ENCODE measurements around the gene CNGB1. TPM values are rescaled to one million over a fixed set of nuclear protein-coding genes. Genes with fewer than 3 reads are reported as not detected.

The CNGB1 gene
- total and polyA plus RNA-seq, 4 donors: under 0.01 TPM; not detected in 2

DNA sequence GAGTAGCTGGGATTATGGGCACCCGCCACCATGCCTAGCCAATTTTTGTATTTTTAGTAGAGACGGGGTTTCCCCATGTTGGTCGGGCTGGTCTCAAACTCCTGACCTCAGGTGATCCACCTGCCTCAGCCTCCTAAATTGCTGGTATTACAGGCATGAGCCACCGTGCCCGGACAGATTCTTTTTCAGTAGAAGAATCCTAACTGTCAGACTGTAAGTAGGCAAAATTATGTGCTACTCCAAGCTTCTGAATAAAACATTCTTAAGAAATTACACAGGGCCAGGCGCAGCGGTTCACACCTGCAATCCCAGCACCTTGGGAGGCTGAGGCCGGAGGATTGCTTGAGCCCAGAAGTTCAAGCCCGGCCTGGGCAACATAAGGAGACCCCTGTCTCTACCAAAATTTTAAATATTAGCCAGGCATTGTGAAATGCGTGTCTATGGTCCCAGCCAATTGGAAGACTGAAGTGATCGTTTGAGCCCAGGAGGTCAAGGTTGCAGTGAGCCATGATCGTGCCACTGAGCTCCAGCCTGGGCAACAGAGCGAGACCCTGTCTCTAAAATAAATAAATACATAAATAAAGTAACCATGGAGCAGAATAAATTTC lies 101.9 kb downstream of the CNGB1 start:
- Histone ChIP-seq H3K4me1 (ENCODE audit: control insufficient read depth in 4 of 4, insufficient read depth in 4 of 4, low read length in 3 of 4) (no peaks in the 10 kb centered on the region), H3K27me3 (ENCODE audit: control insufficient read depth in 4 of 4, insufficient read depth in 4 of 4, low read length in 3 of 4) (no peaks in the 10 kb centered on the region), H3K36me3 (ENCODE audit: control insufficient read depth in 4 of 4, insufficient read depth in 3 of 4, low read depth in 1 of 4, low read length in 3 of 4) (no peaks in the 10 kb centered on the region), H3K27ac (ENCODE audit: low read depth in 1 of 2, low read length in 2 of 2) (no peak overlapping the region), H3K9me3 (ENCODE audit: control insufficient read depth in 4 of 4, low read length in 3 of 4) (no peaks in the 10 kb centered on the region), H3K9ac (ENCODE audit: low read depth in 1 of 2, low read length in 2 of 2) (no peak overlapping the region), H3K4me3 (ENCODE audit: low read depth in 1 of 3, low read length in 3 of 3) (no peak overlapping the region)
- TF ChIP-seq EGR1 (IDR thresholded peaks at IDR 0.05; ENCODE audit: low read depth in 2 of 2) (no peak), TAF1 (conservative IDR thresholded peaks at IDR 0.05) (no peak), SP1 (IDR thresholded peaks at IDR 0.05) (no peak), HNF4G (IDR thresholded peaks at IDR 0.05) (no peak), FOXA2 (IDR thresholded peaks at IDR 0.05) (no peak), NR2F2 (IDR thresholded peaks at IDR 0.05) (no peak), RXRA (IDR thresholded peaks at IDR 0.05) (no peak), RAD21 (IDR thresholded peaks at IDR 0.05) (no peak), YY1 (IDR thresholded peaks at IDR 0.05) (no peak), GABPA (IDR thresholded peaks at IDR 0.05 in 1 of 2, conservative IDR thresholded peaks at IDR 0.05 in 1 of 2) (no peak), HNF4A (conservative IDR thresholded peaks at IDR 0.05) (no peak), FOXA1 (IDR thresholded peaks at IDR 0.05) (no peak), JUND (IDR thresholded peaks at IDR 0.05) (no peak)
- TF ChIP-seq, protein P1, sequence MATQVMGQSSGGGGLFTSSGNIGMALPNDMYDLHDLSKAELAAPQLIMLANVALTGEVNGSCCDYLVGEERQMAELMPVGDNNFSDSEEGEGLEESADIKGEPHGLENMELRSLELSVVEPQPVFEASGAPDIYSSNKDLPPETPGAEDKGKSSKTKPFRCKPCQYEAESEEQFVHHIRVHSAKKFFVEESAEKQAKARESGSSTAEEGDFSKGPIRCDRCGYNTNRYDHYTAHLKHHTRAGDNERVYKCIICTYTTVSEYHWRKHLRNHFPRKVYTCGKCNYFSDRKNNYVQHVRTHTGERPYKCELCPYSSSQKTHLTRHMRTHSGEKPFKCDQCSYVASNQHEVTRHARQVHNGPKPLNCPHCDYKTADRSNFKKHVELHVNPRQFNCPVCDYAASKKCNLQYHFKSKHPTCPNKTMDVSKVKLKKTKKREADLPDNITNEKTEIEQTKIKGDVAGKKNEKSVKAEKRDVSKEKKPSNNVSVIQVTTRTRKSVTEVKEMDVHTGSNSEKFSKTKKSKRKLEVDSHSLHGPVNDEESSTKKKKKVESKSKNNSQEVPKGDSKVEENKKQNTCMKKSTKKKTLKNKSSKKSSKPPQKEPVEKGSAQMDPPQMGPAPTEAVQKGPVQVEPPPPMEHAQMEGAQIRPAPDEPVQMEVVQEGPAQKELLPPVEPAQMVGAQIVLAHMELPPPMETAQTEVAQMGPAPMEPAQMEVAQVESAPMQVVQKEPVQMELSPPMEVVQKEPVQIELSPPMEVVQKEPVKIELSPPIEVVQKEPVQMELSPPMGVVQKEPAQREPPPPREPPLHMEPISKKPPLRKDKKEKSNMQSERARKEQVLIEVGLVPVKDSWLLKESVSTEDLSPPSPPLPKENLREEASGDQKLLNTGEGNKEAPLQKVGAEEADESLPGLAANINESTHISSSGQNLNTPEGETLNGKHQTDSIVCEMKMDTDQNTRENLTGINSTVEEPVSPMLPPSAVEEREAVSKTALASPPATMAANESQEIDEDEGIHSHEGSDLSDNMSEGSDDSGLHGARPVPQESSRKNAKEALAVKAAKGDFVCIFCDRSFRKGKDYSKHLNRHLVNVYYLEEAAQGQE (IDR thresholded peaks at IDR 0.05): no peak
- TF ChIP-seq, protein P2, sequence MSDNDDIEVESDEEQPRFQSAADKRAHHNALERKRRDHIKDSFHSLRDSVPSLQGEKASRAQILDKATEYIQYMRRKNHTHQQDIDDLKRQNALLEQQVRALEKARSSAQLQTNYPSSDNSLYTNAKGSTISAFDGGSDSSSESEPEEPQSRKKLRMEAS (IDR thresholded peaks at IDR 0.05): no peak
- TF ChIP-seq, protein P3, sequence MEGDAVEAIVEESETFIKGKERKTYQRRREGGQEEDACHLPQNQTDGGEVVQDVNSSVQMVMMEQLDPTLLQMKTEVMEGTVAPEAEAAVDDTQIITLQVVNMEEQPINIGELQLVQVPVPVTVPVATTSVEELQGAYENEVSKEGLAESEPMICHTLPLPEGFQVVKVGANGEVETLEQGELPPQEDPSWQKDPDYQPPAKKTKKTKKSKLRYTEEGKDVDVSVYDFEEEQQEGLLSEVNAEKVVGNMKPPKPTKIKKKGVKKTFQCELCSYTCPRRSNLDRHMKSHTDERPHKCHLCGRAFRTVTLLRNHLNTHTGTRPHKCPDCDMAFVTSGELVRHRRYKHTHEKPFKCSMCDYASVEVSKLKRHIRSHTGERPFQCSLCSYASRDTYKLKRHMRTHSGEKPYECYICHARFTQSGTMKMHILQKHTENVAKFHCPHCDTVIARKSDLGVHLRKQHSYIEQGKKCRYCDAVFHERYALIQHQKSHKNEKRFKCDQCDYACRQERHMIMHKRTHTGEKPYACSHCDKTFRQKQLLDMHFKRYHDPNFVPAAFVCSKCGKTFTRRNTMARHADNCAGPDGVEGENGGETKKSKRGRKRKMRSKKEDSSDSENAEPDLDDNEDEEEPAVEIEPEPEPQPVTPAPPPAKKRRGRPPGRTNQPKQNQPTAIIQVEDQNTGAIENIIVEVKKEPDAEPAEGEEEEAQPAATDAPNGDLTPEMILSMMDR (IDR thresholded peaks at IDR 0.05; ENCODE audit: low read depth, low read length, missing input control): no peak
- TF ChIP-seq, protein P4, sequence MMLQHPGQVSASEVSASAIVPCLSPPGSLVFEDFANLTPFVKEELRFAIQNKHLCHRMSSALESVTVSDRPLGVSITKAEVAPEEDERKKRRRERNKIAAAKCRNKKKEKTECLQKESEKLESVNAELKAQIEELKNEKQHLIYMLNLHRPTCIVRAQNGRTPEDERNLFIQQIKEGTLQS (IDR thresholded peaks at IDR 0.05): no peak
- TF ChIP-seq, protein P5, sequence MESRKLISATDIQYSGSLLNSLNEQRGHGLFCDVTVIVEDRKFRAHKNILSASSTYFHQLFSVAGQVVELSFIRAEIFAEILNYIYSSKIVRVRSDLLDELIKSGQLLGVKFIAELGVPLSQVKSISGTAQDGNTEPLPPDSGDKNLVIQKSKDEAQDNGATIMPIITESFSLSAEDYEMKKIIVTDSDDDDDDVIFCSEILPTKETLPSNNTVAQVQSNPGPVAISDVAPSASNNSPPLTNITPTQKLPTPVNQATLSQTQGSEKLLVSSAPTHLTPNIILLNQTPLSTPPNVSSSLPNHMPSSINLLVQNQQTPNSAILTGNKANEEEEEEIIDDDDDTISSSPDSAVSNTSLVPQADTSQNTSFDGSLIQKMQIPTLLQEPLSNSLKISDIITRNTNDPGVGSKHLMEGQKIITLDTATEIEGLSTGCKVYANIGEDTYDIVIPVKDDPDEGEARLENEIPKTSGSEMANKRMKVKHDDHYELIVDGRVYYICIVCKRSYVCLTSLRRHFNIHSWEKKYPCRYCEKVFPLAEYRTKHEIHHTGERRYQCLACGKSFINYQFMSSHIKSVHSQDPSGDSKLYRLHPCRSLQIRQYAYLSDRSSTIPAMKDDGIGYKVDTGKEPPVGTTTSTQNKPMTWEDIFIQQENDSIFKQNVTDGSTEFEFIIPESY (IDR thresholded peaks at IDR 0.05): no peak
- 75% methylated on average over 13 of the region's 13 CpGs for WGBS
- DNase-seq (ENCODE audit: low spot score): no peak

Data from liver (tissue), 9 donors.